ENCODE results near the gene RPL26. TPM values are rescaled to one million over a fixed set of nuclear protein-coding genes. Genes with fewer than 3 reads are reported as not detected.
"Not testable (repeated sequence)": the region's sequence is repeated elsewhere in the genome, so short reads cannot be mapped to it uniquely, and the experiment has no call there.

Gene RPL26
- total RNA-seq, 1 donor from 2014 or later: 2,711 TPM

DNA sequence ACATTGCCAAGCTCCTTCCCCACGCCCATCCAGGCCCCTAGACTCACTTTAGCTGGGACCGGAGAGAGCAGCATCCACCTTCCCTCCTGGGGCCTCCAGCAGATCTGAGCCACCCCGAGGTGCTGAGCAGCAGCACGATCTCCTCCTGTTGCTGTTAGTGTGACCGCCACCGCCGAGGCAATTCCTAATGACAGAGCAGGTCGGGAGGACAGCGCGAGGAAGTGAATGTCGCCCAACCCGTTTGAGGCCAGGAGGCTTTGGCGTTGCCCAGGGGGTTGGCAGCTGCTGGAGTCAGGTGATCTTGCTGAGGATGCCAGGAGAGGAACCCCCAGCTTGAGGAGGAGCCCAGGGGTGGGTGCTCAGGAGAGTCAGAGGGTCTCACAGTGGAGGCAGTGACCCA is 14.6 kb upstream of the RPL26 start, which contains the start of gene RNF222:
RNF222 (minus strand) TSS at position 192 of the 400 bp plus-strand sequence. CDS start 4,366 bp downstream, outside the sequence.
- no peak for DNase-seq (ENCODE audit: low read depth)

GRCh38 chr17:8394497-8394896 is 11.5 kb upstream of the RPL26 start:
- DNase-seq (ENCODE audit: low read depth): not testable (repeated sequence)

- DNase-seq (ENCODE audit: low read depth): no peak
Measured at GRCh38 chr17:8393470-8394231, 10.7 kb upstream of the RPL26 start.

- DNase-seq (ENCODE audit: low read depth): no peak
Measured at GRCh38 chr17:8392674-8393469, 9.9 kb upstream of the RPL26 start.

- DNase-seq (ENCODE audit: low read depth): no peak
Measured at GRCh38 chr17:8392274-8392673, 9.3 kb upstream of the RPL26 start.

- DNase-seq (ENCODE audit: low read depth): peak; percentile 65
Measured at GRCh38 chr17:8391711-8392110, 8.7 kb upstream of the RPL26 start.

- DNase-seq (ENCODE audit: low read depth): no peak
Measured at GRCh38 chr17:8387914-8388651, 5.1 kb upstream of the RPL26 start.

DNA sequence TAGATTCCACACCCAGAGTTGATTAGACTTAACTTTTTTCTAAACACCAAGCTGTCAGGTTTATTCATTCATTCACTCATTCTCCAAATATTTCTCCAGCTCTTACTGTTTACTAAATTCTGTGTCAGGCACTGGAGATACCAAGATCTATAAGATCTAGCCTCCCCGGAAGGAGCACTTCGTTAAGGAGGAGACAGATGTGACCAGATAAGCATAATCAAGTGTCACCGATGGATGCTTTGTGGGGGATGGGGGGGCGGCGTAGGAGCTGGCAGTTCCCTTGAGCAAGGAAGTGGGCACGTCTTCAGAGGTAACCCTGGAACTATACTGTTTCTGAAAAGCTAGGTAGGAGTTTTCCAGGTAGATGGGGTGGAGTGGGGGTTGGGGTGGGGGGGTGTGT is 3.8 kb upstream of the RPL26 start:
- DNase-seq (ENCODE audit: low read depth): no peak

GRCh38 chr17:8384801-8385378 is 1.9 kb upstream of the RPL26 start:
- DNase-seq (ENCODE audit: low read depth): peak; percentile 42

- no peak for DNase-seq (ENCODE audit: low read depth)
Measured at GRCh38 chr17:8382880-8383142, 182 bp downstream of the RPL26 start.

GRCh38 chr17:8382052-8382879 is 727 bp downstream of the RPL26 start:
- no peak for DNase-seq (ENCODE audit: low read depth)

DNA sequence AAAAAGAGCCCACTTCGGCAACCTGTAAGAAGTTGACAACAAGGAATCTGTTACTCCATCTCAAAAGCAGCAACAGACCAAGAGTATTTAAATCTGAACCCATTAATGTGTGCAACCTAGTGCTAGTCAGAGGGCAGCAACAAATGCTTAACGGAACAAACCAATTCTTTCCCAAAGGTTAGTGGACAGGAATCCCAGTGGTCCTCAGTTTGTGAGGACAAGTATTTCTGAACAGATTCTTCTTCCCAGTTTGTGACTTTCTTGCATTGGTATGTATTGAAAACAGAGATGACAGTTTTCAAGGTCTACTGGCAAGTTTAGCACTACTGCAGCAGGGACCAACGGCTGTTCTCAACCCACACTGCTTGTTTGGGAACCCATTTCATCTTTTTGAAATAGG is 2.9 kb downstream of the RPL26 start:
- no peak for DNase-seq (ENCODE audit: low read depth)

DNA sequence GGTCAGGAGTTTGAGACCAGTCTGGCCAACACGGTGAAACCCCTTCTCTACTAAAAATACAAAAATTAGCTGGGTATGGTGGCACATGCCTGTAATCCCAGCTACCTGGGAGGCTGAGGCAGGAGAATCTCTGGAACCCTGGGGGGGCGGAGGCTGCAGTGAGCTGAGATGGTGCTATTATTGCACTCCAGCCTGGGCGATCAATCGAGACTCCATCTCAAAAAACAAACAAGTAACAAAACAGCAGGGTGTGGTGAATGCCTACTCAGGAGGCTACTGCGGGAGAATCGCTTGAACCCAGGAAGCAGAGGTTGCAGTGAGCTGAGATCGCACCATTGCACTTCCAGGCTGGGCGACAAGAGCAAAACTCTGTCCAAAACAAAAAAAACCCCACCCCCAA is 4.9 kb downstream of the RPL26 start:
- not testable (repeated sequence) for DNase-seq (ENCODE audit: low read depth)

DNA sequence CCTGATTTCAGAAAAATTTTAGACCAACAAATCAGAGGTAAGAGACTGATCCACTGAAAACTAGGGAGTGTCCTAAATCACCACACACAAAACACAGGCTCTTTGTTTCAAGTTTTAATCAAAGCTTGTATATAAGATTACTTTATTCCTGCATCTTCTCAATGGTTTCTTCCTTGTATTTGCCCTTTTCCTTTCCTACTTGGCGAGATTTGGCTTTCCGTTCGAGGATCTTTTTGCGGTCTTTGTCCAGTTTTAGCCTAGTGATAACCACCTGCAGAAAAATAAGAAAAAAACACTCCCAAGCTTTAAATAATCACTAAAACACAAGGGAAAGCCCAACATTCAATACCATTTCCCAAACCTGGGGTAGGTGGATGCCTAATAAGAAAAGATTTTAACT is 5.6 kb downstream of the RPL26 start:
- DNase-seq (ENCODE audit: low read depth): no peak

DNA sequence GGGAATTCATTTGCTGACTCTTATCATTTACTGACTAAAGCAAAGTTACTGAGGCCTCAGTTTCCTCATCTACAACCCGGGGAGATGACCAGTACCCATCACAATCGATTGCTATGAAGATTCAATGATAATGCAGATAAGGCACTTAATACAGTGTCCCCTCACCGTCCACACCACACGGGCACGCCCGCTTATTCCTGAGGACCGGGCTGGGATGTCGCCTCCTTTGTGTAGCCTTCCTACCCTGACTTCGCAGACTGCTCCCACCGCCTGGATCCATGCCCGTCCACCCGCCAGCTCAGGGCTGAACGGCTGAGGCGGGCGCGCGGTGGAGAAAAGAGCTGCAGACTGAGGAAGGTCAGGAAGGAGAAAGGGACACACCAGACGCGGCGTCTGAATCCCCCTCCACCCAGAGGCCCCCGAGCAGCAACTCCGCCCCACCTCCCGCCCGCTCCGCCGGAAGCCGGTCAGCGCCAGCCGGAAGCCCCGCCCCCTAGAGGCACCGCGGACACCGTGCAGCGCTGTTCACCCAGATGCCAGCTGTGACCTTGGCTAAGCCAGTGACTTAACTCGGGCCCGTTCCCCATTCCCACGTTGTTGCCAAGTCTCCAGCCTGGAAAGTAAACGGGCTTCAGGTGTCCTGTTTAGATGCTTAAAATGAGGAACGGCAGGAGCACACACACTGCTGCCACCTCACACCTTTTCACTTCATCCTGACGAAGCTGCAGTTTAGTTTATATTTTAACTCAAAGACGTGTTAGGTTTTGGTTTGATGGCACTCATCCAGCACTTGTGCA is 6.5 kb downstream of the RPL26 start, which contains the start of gene KRABD2:
KRABD2 (minus strand) TSS at position 434 of the 797 bp plus-strand sequence.
- peak; percentile 92 for DNase-seq (ENCODE audit: low read depth)

DNA sequence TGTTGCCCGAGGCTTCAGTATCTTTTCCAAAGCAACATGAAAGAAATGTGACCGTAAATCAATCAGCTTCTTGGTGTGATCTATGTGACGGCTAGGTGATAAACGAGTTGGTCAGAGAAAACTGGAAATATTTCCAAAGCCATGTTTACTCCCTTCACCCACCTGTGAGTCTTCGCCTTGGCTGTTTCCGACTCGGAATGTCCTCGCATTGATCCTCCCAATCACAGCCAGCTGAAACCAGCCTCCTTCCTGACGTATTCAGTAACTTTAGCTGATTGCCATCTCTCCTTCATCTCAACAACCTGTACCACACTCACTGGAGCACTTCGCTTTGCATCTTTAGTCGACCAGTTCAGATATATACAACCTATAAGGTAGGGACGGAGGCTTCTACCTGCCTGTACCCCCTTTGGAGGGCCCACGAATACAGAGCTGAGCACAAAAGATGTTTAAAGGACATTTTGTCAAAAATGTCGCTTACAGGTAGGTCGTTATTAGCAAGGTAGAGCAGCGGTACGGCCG is 7.2 kb downstream of the RPL26 start:
- no peak for DNase-seq (ENCODE audit: low read depth)

DNA sequence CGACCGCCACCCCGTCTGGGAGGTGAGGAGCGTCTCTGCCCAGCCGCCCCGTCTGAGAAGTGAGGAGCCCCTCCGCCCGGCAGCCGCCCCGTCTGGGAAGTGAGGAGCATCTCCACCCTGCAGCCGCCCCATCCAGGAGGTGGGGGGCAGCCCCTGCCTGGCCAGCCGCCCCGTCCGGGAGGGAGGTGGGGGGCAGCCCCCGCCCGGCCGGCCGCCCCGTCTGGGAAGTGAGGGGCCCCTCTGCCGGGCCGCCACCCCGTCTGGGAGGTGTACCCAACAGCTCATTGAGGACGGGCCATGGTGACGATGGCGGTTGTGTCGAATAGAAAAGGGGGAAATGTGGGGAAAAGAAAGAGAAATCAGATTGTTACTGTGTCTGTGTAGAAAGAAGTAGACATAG is 9.1 kb downstream of the RPL26 start:
- DNase-seq (ENCODE audit: low read depth): not testable (repeated sequence)

DNA sequence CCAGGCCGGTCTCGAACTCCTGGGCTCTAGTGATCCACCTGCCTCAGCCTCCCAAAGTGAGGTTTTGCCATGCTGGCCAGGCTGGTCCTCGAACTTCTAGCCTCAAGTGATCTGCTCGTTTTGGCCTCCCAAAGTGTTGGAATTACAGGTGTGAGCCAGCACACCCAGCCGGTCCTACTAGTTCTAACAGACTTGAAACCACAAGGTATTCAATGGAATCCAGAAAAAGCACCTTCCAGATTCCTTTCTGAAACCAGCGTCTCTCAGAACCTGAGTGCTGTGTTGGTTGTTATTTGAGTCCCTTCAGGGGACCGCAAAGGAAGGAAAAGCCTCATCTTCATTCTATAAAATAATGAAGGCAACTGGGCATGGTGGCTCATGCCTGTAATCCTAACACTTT is 10.6 kb downstream of the RPL26 start:
- no peak for DNase-seq (ENCODE audit: low read depth)

- peak; percentile 83 for DNase-seq (ENCODE audit: low read depth)
Measured at GRCh38 chr17:8371786-8372185, 11.2 kb downstream of the RPL26 start.

GRCh38 chr17:8369944-8370343 is 13.0 kb downstream of the RPL26 start:
- no peak for DNase-seq (ENCODE audit: low read depth)
